ENCODE results near the gene BAG3. TPM values are rescaled to one million over a fixed set of nuclear protein-coding genes. Genes with fewer than 3 reads are reported as not detected.

Gene BAG3
- total and polyA plus RNA-seq, 2 of the 8 experiments (the other 6 are each of a cell fraction or from before 2014, with no cell fraction given): 3.5 to 13.3 TPM

- ChIA-PET CTCF (ENCODE audit: partially characterized antibody) (interaction anchor here (0.8 to 2.8 kb wide), 6 partner anchors 8 to 555 kb away, joined by 3 to 15 read pairs (median 4); no protein-coding TSS in a partner anchor), POLR2A (ENCODE audit: partially characterized antibody) (interaction anchor here (0.5 to 1.4 kb wide), 4 partner anchors 19 to 124 kb away, joined by 3 to 7 read pairs (median 4); partner anchors contain the start of gene TIAL1)
- 88% methylated on average over 7 of the region's 7 CpGs; no CpG with 5 or more reads in 1 of the 2 experiments for WGBS, 2 experiments (ENCODE audit: extremely low coverage in 1 of 2, insufficient coverage in 1 of 2, insufficient read length in 1 of 2, insufficient replicate concordance in 2 of 2, low coverage in 1 of 2, low lambda C conversion rate in 2 of 2, missing lambda C conversion rate in 1 of 2)
Measured at GRCh38 chr10:119694608-119695007, 43.4 kb downstream of the BAG3 start.

More at GRCh38 chr10:119694608-119695007, 43.4 kb downstream of the BAG3 start:
- H3K4me3 ChIP-seq (ENCODE audit: extremely low read depth in 1 of 4, insufficient read depth in 2 of 4, low read depth in 3 of 4, low read length in 4 of 4): no peak overlapping the region
- no peak overlapping the region for H2AFZ ChIP-seq (ENCODE audit: low read length)
- H2BK5ac ChIP-seq (ENCODE audit: low read depth, low read length): no peak overlapping the region
- no peak overlapping the region for H4K91ac ChIP-seq (replicated peaks; ENCODE audit: insufficient read length, low read length)
- no peaks in the 10 kb centered on the region; the same call in 1 of the 2 replicates for H3K23me2 ChIP-seq (ENCODE audit: low read depth, low read length)
- no peaks in the 10 kb centered on the region for H3K36me3 ChIP-seq (ENCODE audit: control insufficient read depth in 2 of 4, insufficient read depth in 4 of 4, low read length in 3 of 4)
- no peaks in the 10 kb centered on the region for H3K27me3 ChIP-seq (replicated peaks in 1 of 4; ENCODE audit: control insufficient read depth in 3 of 4, extremely low read depth in 1 of 4, insufficient read depth in 3 of 4, low read length in 3 of 4)
- no peak overlapping the region for H4K8ac ChIP-seq (ENCODE audit: extremely low read depth, insufficient read depth, low read length)
- H4K20me1 ChIP-seq (replicated peaks in 1 of 2; ENCODE audit: control insufficient read depth in 1 of 2, insufficient read depth in 2 of 2, low read length in 2 of 2): no peaks in the 10 kb centered on the region
- H2BK120ac ChIP-seq (replicated peaks; ENCODE audit: low read depth, low read length): no peak overlapping the region
- no peak for DNase-seq (ENCODE audit: low read depth in 1 of 2, low spot score in 2 of 2)
- H3K4me1 ChIP-seq (replicated peaks in 1 of 4; ENCODE audit: control insufficient read depth in 3 of 4, insufficient read depth in 4 of 4, low read length in 3 of 4): peaks cover 0 to 2% (median under 1%) of the 10 kb centered on the region in 4 experiments; a peak in 1 of 7 replicates
- no peak overlapping the region for H3K27ac ChIP-seq (ENCODE audit: low read depth, low read length)
- H3K4ac ChIP-seq (replicated peaks; ENCODE audit: insufficient read length, low read depth, low read length): no peak overlapping the region
- no peak overlapping the region for H4K5ac ChIP-seq (ENCODE audit: insufficient read length, low read depth, low read length)
- H3K9me3 ChIP-seq (ENCODE audit: insufficient read depth in 2 of 2, low read depth in 1 of 2, low read length in 1 of 2): no peaks in the 10 kb centered on the region
- H2AK5ac ChIP-seq (ENCODE audit: low read depth, low read length): no peak overlapping the region
- H3K79me1 ChIP-seq (ENCODE audit: low read depth, low read length): no peaks in the 10 kb centered on the region
- H3K18ac ChIP-seq (ENCODE audit: extremely low read depth, low read length): no peak overlapping the region
- H2BK15ac ChIP-seq (ENCODE audit: low read length): no peak overlapping the region
- no peak overlapping the region for H3K56ac ChIP-seq (replicated peaks; ENCODE audit: insufficient read length, low read depth, low read length)
- FAIRE-seq: no peak
- TF ChIP-seq E2F6 (IDR thresholded peaks at IDR 0.05) (no peak), POLR2A (IDR thresholded peaks at IDR 0.05; ENCODE audit: control extremely low read depth in 1 of 2, low read depth in 2 of 2, low read length in 2 of 2) (no peak), RNF2 (IDR thresholded peaks at IDR 0.05; ENCODE audit: borderline replicate concordance, low read depth, low read length, missing control alignments, poor library complexity, severe bottlenecking) (no peak), HDAC2 (IDR thresholded peaks at IDR 0.05; ENCODE audit: borderline replicate concordance in 1 of 2, low read depth in 2 of 2, low read length in 2 of 2) (no peak), FOSL1 (IDR thresholded peaks at IDR 0.05; ENCODE audit: insufficient read depth, low read depth, low read length) (no peak), PHF8 (conservative IDR thresholded peaks at IDR 0.05; ENCODE audit: low read depth, low read length) (no peak), GABPA (IDR thresholded peaks at IDR 0.05; ENCODE audit: borderline replicate concordance, insufficient read depth, low read length) (no peak), POU5F1 (IDR thresholded peaks at IDR 0.05; ENCODE audit: low read depth, low read length) (no peak)
- TF ChIP-seq, protein P1, sequence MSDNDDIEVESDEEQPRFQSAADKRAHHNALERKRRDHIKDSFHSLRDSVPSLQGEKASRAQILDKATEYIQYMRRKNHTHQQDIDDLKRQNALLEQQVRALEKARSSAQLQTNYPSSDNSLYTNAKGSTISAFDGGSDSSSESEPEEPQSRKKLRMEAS (IDR thresholded peaks at IDR 0.05): no peak
- H2BK20ac ChIP-seq (ENCODE audit: low read length): no peak overlapping the region
- no peak overlapping the region for H2BK12ac ChIP-seq (ENCODE audit: low read depth, low read length)
- no peak overlapping the region for H3K4me2 ChIP-seq (ENCODE audit: insufficient read depth in 1 of 2, low read depth in 2 of 2, low read length in 2 of 2)
- H3K14ac ChIP-seq (ENCODE audit: insufficient read length): no peak overlapping the region
- H3K9ac ChIP-seq (replicated peaks in 1 of 4; ENCODE audit: extremely low read depth in 1 of 4, low read depth in 3 of 4, low read length in 3 of 4): no peak overlapping the region
- H3K79me2 ChIP-seq (ENCODE audit: control insufficient read depth in 1 of 2, insufficient read depth in 2 of 2, low read length in 2 of 2): no peaks in the 10 kb centered on the region
- no peak overlapping the region for H3K23ac ChIP-seq (ENCODE audit: insufficient read length)

All from H1 (cell line).